HG02943 (cell line): ENCODE data around the gene NDUFAB1.
A peak's percentile ranks its signal among the peaks of the same experiment; 100 is the strongest.
"Not testable (repeated sequence)": the region's sequence is repeated elsewhere in the genome, so short reads cannot be mapped to it uniquely, and the experiment has no call there.

Experiments
- ATAC-seq: cut with Tn5 transposase; IDR thresholded peaks from one replicate; pipeline ENCODE4 v1.9.1; 2021; ENCODE audit warnings: mild to moderate bottlenecking, low read depth, moderate library complexity; ENCODE audit not compliant: unreplicated experiment

NDUFAB1 gene

GRCh38 chr16:23556881-23557778 lies 39.0 kb downstream of the NDUFAB1 start, which contains the start of the genes EARS2 and UBFD1:
TSS of gene EARS2 (minus strand) at chr16:23557350. CDS start at chr16:23557343, 7 bp downstream.
TSS of gene UBFD1 (plus strand) at chr16:23557727. CDS start at chr16:23557743, 16 bp downstream.
- ATAC-seq: peak; percentile 91

- ATAC-seq: no peak
These were observed 41.6 kb downstream of the NDUFAB1 start for GRCh38 chr16:23554536-23554935.

GRCh38 chr16:23552161-23552560 lies 44.0 kb downstream of the NDUFAB1 start:
- no peak for ATAC-seq

GRCh38 chr16:23549938-23550337 lies 46.2 kb downstream of the NDUFAB1 start:
- no peak for ATAC-seq

DNA sequence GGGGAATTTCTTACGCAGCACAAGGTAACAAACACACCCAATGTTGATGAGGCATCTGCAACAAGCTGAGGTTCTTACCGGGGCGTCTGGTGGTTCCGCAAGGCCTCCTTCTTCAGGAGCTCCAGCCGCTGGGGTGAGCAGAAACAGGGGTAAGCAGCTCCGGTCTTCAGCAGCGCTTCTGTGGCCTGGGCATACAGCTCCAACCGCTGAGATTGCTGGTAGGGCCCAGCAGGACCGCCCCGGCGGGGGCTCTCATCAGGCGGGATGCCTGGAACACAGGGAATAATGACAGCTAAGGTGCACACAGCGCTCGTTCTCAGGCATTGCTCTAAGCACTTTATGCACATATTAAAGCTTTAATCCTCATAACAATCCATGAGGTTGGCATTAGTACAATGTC lies 51.7 kb downstream of the NDUFAB1 start:
- ATAC-seq: no peak

GRCh38 chr16:23540817-23541178 lies 55.3 kb downstream of the NDUFAB1 start:
- not testable (repeated sequence) for ATAC-seq

GRCh38 chr16:23539984-23540816 lies 55.9 kb downstream of the NDUFAB1 start:
- ATAC-seq: no peak

GRCh38 chr16:23538919-23539278 lies 57.2 kb downstream of the NDUFAB1 start:
- ATAC-seq: no peak

- no peak for ATAC-seq
These were observed 58.7 kb downstream of the NDUFAB1 start for GRCh38 chr16:23537390-23537789.

DNA sequence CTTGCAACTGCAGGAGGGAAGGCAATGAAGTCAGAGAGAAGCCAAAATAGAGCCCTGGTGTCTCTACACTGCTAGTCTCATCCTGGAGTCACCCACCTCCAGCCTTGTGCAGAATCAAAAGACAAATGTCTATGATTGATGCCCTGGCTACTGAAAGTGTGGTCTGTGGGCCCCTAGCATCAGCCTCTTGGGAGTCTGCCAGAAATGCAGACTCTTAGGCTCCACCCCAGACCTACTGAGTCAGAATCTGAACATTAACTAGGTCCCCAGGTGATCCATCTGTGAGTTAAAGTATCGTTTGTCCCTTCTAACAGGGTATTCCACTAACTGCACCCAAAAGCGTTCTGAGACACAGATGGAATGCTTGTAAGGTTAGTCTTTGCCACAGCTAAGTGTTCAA lies 60.2 kb downstream of the NDUFAB1 start:
- ATAC-seq: no peak

- ATAC-seq: no peak
These were observed 61.0 kb downstream of the NDUFAB1 start for GRCh38 chr16:23534868-23535860.

- no peak for ATAC-seq
These were observed 63.7 kb downstream of the NDUFAB1 start for GRCh38 chr16:23532448-23532847.
